ENCODE data around the gene ZNF879.

The ZNF879 gene

DNA sequence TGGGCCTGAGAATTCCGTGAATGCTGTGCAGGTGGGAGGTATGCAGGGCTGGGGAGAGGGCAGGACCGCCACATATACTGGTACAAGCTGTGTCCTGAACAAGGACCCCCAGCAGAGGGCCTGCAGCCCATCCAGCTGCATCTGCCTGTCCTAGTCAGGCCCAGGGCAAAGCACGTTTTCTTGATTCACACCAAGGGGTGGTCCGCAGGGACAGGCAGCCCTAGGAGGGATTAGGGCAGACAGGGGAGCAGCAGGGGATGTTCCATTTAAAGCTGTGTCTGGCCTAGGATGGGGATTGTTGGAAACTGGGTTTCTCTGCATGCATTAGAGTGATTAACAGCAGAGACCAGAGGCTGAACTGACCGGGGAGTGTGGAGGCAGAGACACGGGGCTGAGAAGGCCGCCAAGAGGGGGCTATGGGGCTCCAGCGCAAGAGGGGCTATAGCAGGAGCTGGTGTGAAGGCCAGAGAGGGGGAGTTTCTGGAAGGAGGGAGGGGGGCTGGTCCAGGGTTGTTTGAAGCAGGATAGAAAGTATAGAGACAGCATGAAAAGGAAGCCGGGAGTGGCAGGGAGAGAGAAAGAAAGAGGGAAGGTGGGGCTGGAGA, 31.2 kb upstream of the ZNF879 start:
- DNase-seq (ENCODE audit: low read depth in 1 of 2, low spot score in 1 of 2): no peak
- TF ChIP-seq SPI1 (IDR thresholded peaks at IDR 0.05; ENCODE audit: borderline replicate concordance, low read depth): no peak
- TF ChIP-seq, protein P1, sequence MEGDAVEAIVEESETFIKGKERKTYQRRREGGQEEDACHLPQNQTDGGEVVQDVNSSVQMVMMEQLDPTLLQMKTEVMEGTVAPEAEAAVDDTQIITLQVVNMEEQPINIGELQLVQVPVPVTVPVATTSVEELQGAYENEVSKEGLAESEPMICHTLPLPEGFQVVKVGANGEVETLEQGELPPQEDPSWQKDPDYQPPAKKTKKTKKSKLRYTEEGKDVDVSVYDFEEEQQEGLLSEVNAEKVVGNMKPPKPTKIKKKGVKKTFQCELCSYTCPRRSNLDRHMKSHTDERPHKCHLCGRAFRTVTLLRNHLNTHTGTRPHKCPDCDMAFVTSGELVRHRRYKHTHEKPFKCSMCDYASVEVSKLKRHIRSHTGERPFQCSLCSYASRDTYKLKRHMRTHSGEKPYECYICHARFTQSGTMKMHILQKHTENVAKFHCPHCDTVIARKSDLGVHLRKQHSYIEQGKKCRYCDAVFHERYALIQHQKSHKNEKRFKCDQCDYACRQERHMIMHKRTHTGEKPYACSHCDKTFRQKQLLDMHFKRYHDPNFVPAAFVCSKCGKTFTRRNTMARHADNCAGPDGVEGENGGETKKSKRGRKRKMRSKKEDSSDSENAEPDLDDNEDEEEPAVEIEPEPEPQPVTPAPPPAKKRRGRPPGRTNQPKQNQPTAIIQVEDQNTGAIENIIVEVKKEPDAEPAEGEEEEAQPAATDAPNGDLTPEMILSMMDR (IDR thresholded peaks at IDR 0.05; ENCODE audit: insufficient read depth, low read length): no peak
- TF ChIP-seq POLR2AphosphoS5 (IDR thresholded peaks at IDR 0.05; ENCODE audit: low read depth): no peak
- TF ChIP-seq GABPA (IDR thresholded peaks at IDR 0.05; ENCODE audit: low read depth): no peak
- TF ChIP-seq, protein P2, sequence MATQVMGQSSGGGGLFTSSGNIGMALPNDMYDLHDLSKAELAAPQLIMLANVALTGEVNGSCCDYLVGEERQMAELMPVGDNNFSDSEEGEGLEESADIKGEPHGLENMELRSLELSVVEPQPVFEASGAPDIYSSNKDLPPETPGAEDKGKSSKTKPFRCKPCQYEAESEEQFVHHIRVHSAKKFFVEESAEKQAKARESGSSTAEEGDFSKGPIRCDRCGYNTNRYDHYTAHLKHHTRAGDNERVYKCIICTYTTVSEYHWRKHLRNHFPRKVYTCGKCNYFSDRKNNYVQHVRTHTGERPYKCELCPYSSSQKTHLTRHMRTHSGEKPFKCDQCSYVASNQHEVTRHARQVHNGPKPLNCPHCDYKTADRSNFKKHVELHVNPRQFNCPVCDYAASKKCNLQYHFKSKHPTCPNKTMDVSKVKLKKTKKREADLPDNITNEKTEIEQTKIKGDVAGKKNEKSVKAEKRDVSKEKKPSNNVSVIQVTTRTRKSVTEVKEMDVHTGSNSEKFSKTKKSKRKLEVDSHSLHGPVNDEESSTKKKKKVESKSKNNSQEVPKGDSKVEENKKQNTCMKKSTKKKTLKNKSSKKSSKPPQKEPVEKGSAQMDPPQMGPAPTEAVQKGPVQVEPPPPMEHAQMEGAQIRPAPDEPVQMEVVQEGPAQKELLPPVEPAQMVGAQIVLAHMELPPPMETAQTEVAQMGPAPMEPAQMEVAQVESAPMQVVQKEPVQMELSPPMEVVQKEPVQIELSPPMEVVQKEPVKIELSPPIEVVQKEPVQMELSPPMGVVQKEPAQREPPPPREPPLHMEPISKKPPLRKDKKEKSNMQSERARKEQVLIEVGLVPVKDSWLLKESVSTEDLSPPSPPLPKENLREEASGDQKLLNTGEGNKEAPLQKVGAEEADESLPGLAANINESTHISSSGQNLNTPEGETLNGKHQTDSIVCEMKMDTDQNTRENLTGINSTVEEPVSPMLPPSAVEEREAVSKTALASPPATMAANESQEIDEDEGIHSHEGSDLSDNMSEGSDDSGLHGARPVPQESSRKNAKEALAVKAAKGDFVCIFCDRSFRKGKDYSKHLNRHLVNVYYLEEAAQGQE (IDR thresholded peaks at IDR 0.05; ENCODE audit: insufficient replicate concordance, low read depth): no peak
- no peak overlapping the region for H3K27ac ChIP-seq (replicated peaks)
- H3K4me3 ChIP-seq (replicated peaks; ENCODE audit: insufficient read depth, low read length): no peak overlapping the region
- no peaks in the 10 kb centered on the region for H3K27me3 ChIP-seq (ENCODE audit: insufficient read depth, poor library complexity, severe bottlenecking)

DNA sequence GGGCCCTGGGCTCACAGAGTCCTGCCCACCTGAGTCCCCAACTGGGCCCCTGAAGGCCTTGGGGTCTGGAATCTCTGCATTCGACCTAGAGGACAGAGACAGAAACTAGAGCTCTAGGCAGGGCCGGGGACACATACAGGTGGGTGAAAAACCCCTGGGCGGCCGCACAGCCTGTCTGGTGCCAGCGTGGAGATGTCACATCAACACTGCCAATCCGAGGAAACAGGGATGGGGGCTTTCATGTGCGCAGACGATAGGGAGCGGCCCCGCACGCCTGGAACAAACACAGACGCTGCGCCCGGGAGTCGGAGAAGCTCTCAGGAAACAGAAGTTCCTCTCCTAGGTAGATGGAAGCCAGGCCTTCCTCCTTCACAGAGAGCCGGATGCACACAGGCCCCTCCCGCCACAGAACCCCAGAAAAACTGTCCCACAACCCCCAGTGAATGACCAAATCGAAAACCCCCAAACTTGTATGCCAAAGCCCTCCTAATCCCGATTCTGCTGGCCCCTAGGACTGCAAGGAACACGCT, 30.3 kb upstream of the ZNF879 start:
- no peak overlapping the region for H3K4me3 ChIP-seq (replicated peaks; ENCODE audit: insufficient read depth, low read length)
- no peak for DNase-seq (ENCODE audit: low read depth in 1 of 2, low spot score in 1 of 2)
- no peak overlapping the region for H3K27ac ChIP-seq (replicated peaks)
- TF ChIP-seq, protein P1 (IDR thresholded peaks at IDR 0.05; ENCODE audit: insufficient read depth, low read length): no peak
- TF ChIP-seq GABPA (IDR thresholded peaks at IDR 0.05; ENCODE audit: low read depth): no peak
- TF ChIP-seq, protein P2 (IDR thresholded peaks at IDR 0.05; ENCODE audit: insufficient replicate concordance, low read depth): no peak
- no peaks in the 10 kb centered on the region for H3K27me3 ChIP-seq (ENCODE audit: insufficient read depth, poor library complexity, severe bottlenecking)

DNA sequence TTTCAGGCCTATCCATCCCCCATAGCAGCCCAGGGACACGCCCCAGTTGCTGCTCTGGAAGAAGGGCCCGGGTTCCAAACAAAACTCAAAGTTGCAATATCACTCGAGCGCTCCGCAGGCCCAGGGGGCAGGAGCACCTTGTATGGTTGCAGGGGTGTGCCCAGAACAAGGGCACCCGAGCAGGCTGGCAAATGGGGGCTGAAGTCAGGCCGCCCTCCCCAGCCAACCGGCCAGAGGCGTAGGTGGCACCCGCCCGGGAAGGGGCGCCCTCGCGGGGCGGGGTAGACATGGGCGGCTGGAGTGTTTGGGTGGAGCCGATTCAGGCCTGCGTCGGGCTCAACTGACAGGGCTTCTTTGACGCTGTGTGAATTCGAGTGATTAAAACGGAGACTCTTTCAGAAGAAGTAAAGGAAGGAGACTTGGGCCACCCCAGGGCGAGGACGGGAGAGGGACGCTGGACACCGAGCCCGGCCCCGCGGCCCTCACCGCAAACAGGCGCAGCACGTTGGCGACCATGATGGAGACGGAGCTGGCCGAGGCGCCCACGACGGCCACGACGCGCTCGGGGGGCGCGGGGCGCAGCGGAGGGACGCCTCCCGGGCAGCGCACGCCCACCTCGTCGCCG, 29.5 kb upstream of the ZNF879 start:
- TF ChIP-seq, protein P2 (IDR thresholded peaks at IDR 0.05; ENCODE audit: insufficient replicate concordance, low read depth): no peak
- no peak for TF ChIP-seq GABPA (IDR thresholded peaks at IDR 0.05; ENCODE audit: low read depth)
- TF ChIP-seq SPI1 (IDR thresholded peaks at IDR 0.05; ENCODE audit: borderline replicate concordance, low read depth): no peak
- Histone ChIP-seq H3K4me3 (replicated peaks; ENCODE audit: insufficient read depth, low read length) (no peak overlapping the region), H3K27ac (replicated peaks) (no peak overlapping the region), H3K27me3 (ENCODE audit: insufficient read depth, poor library complexity, severe bottlenecking) (no peaks in the 10 kb centered on the region)
- DNase-seq (ENCODE audit: low read depth in 1 of 2, low spot score in 1 of 2): no peak
